SW 1271 (cell line): Measurements from ENCODE around the gene BCAR1.
A peak's percentile ranks its signal among the peaks of the same experiment; 100 is the strongest.
"Not testable (repeated sequence)": the region's sequence is repeated elsewhere in the genome, so short reads cannot be mapped to it uniquely, and the experiment has no call there.

Experiments used
- DNase-seq, 2 experiments: peaks; one replicate each; lab custom pipeline; 2025; lab: John Stamatoyannopoulos, UW

The BCAR1 gene

DNA sequence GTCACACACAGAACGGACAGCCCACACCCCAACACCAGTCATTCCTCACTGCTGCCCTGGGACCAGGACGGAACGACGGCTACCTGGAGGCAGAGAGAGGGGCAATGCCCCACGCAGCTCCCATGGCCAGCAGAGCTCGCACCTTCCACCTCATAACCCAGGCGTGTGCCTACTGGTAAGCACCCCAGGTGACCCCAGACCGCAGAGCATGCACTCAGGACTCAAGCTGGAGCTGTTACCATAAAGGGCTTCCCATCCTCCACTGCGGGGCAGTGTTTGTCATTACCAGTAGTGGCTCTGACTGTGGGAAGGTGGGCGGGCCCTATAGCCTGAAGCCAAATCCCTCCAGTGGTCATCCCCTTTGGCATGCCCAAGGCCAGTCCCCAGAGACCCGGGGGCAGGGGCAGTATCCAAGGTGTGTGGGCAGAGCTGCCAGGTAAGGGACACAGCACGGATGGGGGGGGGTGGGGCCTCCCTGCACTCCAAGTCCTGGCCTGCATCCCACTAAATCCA lies 4.7 kb upstream of the BCAR1 start:
- DNase-seq = no peak

DNA sequence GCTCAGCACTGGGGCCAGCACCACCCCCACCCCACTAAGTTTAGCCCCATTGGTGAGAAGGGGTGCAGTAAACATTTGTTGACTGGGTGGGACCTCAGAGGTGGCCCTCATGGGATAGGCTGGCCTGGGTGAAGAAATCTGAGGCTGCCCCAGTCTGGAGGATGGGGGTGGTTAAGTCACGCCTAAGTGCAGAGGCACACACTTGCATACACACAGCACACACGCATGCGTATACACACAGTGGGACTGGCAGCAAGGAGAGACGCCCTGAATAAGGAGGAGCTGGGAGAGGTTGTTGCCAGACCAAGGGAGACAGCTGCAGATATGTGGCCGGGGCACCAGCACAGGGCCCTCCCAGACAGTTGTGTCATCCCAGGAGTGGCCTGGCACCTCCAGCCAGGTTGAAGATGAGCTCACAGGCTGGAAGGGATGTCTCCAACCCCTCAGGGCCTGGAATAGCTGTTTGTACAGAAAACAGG lies 3.0 kb upstream of the BCAR1 start:
- DNase-seq = peak in 1 of 2 experiments; percentile 54

DNA sequence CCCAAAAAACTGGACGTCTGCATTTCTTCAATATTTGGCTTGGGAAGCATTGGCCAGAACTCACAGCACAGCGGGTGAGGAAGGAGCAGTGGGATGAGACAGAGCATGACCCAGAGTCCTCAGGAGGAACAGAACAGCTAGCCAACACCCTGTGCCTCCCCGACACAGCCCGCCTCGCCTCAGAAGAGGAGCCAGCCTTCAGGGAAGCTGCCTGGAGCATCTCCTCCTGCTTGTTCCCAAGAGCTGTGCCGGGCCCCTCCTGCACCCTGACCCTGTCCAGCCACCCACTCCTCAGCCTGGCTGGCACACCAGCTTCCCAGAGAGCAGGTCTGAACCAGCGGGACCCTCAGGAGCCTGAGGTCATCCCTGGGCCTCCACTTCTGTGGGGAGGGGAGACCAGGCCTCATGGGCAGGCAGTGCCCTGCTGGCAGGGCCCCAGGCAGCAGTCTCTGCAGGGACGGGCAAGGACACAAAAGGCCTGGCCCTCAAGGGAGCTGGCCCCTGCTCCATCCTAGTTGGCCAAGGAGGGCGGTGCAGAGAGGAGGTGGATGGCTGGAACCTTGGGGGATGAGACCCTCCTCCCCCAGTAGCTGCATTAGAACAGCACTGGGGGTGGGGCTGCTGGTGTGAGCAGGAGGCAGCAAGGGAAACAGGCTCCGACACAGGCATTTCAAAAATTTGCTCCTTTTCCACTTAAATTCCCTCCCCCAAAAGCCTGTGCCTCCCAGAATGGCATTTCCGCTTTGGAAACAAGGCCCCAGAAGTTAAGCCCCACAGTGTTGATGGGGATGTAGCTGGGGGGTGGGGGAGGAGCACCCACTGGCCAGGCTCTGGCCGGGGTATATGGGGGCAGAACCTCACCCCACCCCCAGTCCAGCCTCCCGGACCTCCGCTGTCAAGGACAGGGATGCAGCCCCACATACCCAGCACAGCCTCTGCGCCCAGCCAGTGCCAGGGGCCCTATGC lies 1.8 kb upstream of the BCAR1 start:
- DNase-seq = peak in 1 of 2 experiments; percentile 40

DNA sequence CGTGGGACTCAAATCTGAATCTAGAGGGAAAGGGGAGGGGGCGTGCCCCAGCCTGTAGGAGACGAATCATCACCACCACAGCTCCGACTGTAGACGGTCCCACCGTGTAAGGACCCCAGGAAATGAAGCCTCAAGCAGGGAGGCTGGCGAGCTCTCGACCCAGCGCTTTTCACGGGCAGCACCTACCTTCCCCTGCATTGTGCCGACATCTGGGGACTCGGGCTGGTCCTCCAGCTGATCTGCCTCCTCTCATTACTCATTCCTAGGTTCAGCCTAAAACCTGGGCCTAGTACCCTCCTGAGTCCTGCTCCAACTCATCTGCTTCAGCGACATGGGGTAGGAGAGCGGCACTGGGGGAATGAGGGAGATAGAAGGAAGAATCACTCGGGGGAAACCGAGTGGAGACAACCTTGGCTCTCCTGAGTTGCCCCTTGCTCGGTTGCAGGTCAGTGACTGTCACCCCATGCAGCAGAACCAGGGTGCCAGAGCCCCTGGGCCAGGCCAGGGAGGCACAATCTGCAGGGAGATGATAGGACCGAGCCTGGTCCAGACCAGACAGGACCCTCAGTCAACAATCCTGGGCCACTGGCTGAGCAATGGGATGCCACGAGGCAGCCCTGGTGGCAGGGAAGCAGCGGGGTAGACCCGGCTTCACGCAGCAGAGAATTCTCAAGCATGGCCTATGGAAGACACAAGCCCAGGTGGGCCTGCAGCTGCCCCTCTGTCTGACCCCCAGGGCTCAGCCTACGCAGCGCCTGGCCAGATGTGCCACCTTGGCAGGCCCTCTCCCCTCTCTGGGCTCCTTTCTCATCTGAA lies 833 bp upstream of the BCAR1 start:
- DNase-seq = no peak

DNA sequence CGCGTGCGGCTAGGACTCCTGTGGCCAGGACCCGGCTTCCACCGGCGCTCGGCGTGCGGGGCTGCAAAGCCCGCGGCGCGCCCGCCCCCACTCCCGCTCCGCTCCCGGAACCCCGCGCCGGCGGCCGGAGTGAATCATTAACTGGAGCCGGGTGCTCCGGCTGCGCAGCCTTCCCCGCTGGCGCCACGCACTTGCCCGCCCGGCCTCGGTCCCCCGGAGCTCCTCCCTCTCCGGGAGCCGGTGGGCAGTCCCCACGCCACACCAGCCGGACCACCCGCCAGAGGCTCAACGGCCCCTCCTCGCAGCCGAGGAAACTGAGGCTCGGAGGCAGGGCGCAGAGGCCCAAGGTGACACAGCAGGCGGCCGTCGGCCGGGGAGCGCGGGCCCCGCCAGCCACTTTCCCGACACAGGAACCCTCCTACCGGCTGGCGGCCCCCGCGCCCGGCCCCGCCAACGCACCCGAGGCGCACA lies 580 bp downstream of the BCAR1 start:
- no peak for DNase-seq

DNA sequence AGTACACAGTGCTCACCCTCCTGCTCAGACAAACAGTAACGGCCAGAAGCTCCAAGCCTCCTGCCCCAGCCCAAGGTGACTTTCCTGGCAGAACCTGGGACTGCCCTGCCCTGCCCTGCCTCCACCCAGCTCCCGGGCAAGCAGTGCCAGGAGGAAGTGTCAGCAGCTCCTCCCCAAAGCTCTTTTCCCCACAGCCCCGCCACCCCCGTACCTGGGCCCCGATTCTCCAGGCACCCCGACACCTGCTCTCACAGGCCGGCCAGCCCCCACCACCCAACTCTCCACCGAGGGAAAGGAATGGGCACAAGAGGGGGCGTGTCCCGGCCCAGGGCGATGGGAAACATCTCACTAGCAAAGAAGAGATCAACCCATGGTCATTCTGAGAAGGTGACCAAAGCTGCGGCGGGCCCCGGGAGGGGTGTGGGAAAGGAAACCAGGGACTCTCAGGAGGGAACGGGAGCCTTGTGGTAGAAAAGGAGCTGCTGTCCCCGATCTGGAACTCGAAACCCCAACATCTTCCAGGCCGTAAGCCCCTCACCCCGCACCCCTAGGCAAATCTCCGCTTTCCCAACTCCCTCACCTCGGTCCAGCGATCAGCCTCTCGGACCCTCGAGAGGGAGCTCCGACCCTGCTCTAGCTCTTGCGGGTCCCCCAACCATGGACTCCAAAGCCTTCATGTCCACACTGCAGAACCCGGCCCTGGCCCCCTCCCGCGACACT lies 1.2 kb downstream of the BCAR1 start:
- DNase-seq = peak in 1 of 2 experiments; percentile 39

DNA sequence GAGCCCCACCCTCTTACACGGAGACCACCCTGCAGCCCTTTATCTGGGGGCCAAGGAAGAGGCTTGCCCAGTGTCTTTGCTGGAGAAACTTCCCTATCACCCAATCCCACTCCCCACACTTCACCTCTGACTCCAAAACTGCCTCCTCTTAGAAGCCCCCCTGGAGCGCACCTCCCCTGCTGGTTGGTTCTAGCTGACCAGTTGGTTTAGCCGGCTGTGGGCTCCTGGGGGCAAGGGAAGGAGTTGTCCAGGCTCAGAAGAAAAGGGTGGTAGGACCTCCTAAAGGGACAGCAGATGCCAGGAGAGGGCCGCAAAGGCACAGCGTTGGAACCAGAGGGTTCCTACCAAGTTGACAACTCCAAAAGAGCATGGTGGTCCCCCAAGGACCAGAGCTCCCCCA lies 2.0 kb downstream of the BCAR1 start:
- DNase-seq = no peak

DNA sequence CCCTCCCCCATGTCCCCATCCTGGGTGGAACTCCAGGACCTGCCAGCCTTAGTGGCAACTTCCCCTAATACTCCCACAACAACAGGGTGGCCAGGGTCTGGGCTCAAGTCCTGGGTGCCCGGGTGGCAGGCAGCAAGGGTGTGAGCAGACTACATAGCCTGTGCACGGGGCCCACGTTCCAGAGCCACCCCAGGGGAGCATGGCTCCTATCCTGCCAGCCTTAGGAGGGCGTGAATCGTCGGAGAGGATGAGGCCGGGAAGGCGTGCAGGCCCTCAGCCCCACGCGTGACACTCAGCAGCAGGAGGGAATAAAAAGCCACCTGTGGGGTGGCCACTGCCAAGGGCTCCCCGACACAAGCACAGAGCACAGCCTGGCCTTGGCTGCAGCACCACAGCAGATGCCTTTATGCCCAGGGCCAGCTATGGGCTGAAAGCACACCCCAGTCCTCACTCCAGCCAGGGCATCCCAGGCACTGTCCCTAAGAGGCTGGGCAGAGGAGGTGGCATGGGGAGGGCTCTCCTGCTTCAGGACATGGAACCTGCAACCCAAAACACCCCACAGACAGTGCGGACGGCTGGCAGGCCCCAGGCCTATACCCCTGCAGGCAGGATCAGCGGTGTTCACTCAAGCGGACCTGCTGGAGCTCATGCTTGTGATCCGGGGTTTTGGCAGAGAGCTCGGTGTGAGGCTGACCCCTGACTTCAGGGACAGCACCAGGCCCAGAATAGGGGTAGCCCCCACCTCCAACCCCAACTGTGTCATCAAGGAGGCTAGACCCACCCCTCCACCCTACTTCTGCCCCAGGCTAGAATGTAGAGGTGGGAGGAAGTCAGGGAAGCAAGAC lies 2.7 kb downstream of the BCAR1 start:
- DNase-seq = no peak

DNA sequence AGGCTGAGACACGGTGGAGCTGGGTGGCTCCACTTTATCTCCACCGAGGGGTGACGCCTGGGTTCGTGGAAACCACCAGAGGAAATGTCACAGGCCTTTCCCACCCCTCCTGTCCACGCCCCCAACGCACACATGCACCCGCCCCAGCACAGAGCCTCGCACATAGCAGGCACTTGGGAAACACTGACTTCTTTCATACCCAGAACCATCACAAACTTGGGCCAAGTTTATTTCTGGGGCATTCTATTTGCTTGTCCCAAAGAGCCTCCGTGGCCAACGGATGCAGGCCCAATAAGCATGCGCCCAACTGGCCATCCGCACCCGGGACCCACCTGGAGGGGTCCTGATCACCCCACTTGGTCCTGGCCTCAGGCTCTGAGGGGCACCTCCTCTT lies 3.3 kb downstream of the BCAR1 start:
- no peak for DNase-seq

DNA sequence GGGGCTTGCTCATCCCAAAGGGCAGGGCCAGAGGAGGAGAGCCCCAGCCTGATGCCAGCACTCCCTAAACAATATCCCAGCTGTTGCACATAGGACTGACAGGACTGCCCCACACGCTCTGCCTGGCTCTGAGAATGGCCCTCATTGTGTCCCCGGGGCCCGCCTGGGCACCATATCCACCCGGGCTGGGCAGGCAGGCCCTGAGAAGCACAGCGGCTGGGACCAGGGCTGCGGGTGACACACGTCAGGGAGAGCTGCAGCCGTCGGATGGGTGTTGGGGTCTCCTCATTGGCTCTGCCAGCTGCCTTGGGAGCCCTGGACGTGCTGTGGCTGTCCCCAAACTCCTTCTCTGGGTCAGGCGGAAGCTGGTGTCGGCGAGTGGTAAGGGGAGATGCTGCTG lies 4.2 kb downstream of the BCAR1 start:
- no peak for DNase-seq

DNA sequence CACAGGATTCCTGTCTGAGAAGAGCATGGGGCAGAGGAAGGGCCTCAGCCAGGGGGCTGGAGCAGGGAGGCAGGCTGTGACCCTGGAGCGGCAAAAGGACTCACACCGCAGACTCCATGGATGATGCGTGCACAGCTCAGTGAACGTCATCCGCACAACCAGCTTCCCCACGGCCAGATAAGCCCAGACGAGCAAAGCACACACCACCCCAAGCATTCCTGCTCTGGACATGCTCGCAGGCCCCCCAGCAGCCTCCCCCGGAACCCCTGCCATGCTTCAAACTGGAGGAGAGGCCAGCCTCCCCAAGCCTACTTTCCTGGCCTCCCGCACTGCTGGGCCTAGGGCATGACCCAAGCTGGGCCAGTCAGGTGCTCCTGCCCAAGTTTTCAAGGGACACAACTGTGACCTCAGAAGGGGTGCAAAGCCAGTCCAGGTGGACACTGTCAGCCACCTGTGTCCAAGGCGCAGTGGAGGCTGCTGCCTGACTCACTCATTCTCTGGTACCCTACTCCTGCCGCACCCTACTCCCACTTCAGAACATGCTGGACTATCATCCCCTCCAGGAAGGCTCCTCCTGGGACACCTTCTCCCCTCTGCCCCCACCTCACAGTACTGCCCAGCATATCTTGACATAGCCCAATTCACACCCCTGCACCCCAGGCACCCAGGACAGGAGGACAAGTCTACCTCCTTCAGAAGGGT lies 4.8 kb downstream of the BCAR1 start:
- no peak for DNase-seq

DNA sequence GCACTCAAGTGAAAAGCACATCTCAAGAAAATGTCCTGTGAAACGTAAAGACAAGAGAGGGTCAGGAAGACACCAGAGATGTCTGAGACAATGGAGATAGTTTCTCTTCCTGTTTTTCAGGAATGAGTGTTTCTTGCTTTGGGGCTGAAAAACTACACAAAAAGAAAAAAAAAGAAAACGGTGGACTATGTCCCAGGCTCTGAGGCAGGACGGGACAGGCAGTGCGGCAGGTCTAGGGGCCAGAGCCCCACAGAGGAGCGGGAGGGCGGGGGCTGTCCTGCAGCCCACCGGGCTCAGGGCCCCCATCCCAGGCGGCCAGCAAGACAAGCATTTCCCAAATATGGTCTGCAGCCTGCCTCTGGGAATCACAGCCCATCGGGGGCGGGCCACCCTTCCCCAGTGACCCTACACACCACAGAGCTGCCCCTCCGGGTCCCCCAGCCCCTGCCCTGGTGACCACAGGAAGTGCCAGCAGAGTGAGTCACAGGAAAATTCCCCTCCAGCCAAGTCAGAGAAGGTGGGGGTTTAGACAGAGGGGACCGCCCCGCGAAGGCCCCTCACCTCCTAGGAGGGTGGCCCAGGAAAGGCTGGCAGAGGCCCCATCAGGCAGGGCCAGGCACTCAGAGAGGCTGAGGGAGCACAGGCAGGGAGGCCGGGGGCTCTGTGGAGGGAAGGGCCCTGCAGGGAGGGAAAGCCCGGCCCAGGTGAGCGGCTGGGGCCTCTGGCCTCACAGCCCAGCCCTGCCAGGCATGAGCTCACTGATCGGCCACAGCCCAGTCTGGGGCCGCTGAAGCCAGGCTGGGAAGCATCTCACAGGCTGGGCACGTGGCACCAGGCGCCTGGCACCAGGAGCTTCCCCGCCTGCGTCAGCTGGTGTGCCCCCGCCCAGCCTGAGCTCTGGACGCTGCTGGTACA lies 6.3 kb downstream of the BCAR1 start:
- peak; percentile 89 for DNase-seq

DNA sequence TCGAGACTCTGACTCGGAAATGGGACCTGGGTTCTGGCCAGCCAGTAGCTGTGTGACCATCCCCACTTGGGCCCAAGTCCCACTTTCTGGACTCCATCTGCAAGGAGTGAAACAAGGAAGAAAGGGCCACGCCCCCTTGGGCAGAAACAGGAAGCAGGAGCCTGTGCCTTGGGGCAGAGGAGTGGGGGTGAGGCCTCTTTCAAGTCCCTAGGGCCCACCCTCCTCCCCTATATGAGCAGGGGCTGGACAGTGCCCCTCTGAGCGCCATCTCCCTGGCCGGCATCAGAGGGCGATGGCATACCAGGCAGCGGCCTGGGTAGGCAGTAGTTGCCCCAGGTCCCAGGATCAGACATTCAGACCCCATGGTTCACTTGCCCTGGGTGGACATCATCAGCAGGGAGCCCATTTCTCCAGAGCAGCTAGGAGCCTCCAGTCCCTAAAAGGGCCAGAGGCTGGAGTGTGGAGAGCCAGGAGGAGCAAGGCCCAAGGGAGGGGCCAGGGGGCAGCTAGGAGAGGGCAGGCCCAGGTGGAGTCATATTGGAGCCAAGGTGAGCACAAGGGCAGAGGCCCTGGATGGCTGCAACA lies 7.1 kb downstream of the BCAR1 start:
- no peak for DNase-seq

DNA sequence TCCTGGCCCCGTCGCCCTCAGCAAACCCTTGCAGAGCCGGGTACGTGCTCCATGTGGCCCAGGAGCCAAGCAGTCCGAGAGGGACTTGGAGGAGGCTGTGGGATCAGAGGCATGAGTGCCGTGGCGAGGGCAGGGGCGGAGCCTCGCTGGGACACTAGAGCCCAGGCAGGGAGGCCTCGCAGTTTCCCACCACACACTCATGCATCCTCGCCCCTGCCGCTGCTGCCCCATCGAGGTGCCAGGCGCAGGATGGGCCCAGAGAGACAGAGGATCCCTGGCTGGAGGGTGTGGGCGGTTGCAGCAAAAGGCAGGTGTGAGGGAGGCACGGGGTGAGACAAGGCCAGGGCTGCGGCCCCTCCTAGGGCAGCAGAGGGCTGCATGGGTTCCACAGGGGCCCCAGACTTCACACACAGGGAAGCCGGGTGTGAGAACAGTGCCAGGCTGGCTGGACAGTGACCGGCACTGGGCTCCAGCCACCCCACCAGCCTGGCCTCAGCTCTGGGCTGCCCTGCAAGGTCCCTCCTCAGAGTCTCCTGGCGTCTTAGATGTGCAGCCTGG lies 7.7 kb downstream of the BCAR1 start:
- DNase-seq = no peak

DNA sequence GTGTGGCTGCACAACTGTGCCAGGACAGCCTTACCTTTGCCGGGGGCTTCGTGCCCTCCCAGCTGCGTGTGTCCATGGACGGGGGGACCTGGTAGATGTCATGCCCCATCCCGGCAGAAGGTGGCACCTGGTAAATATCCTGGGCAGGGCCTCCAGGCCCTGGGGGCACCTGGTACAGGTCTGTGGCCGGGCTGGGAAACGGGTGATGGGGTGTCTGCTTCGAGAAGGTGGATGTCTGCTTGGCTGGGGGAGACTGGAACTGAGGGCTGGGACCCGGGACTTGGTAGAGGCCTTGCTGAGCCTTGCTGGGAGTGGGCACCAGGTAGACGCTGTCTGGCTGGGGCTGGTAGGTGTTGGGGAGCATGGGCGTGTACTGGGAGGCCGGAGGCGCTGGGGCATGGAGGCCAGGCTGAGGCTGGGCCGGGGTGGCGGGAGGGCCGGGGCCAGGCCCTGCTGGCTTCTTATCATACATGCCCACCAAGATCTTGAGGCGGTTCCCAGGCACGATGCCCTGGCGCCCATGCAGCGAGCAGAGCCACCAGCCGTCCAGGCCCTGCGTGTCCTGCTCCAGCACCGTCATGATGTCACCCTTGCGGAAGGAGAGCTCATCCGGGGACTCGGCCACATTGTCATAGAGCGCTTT lies 8.9 kb downstream of the BCAR1 start:
- not testable (repeated sequence) for DNase-seq

DNA sequence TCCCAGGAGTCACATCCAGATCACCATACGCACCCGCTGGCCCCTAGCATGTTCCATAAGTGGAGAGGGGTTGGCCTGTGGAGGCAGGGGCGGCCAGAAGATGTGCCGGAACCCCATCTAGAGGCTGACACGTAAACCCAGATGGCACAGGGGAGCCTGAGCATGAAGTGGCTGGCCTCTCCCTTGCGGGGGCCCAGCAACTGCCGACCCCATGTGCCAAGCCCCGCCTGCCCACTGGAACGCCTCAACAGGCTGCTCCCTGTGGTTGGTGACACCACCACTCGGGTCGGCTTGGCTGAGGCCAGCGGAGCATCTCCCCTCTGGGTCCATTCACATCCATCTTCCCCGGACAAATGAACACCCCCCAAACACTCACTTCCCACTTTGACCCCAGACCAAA lies 9.5 kb downstream of the BCAR1 start:
- DNase-seq = no peak

DNA sequence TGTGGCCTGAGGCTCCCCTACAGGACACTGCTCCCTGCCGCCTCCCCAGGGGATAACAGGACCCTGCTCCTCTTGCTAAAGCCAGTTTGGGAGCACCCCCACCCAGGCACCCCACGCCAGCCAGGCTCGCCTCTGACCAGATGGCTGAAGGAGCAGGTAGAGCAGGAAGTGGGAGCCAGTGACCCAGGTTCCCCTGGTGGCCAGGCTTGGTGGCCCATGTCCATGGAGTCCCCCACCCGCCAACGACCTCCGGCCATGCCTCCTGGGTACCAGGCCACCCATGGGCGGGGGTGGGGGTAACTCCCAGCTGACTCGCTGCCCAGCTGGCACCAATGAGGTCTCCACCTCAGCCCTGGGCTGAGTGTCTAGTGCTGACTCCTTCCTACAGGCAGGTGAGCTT lies 10.0 kb downstream of the BCAR1 start:
- no peak for DNase-seq

DNA sequence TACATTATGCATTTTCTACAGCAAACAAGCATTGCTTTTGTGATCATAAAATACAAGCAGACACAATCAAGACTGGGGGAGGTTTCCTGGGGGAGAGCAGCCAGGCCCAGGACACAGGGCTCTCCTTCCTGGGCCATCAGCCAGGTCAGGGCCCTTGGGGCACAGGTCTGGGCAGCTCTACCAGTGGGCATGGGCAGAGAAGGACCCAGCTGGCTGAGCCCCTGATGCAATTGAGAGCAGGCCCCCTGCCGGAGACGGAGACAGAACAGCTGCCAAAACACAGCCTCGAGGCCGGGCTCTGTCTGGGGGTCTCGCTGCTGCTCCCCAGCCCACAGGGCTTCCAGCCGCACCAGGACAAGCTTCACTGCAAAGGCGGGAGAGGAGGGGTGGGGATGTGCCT lies 10.8 kb downstream of the BCAR1 start:
- not testable (repeated sequence) for DNase-seq
